GM04504 (cell line): ENCODE measurements around the gene RAB40B.

ENCODE experiments used
- DNase-seq: peaks from one replicate; pipeline ENCODE4 v3.0.0-alpha.2; 2012; ENCODE audit warnings: low read depth

RAB40B gene

GRCh38 chr17:82691714-82692113 is 6.8 kb downstream of the RAB40B start:
- DNase-seq: no peak

- DNase-seq: no peak
Measured at GRCh38 chr17:82690786-82691489, 7.6 kb downstream of the RAB40B start.

DNA sequence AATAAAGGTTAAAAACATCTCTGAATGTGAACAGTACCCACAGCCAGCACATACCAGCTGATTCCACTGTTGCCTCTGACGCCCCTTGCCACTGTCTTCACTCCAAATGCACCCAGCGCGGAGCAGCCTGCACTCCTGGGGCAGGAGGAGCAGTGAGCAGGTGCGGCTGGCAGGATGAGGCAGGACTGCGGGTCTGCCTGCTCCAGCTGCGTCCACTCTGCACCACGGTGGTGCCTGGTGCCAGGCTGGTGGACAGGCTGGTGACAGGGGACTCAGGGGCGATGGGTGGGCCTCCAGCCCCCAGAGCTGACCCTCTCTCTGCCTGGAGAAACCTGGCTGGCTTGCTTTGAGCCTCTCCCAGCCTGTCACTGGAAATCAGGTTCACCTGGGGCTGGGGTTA is 9.4 kb downstream of the RAB40B start:
- no peak for DNase-seq

DNA sequence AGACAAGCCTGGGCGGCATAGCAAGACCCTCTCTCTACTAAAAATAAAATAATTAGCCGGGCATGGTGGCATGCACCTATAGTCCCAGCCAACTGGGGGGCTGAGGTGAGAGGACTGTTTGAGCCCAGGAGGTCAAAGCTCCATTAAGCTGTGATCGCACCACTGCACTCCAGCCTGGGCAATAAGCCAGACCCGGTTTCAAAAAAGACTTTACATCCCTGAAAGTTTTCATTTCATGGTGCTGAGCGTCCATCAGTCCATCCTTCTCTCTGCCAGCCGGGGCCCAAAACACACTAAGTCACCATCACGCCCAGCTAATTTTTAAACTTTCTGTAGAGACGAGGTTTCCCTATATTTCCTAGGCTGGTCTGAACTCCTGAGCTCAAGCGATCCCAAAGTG is 10.6 kb downstream of the RAB40B start:
- no peak for DNase-seq

GRCh38 chr17:82687375-82687861 is 11.1 kb downstream of the RAB40B start:
- DNase-seq: no peak

- no peak for DNase-seq
Measured at GRCh38 chr17:82686366-82687324, 11.9 kb downstream of the RAB40B start.

DNA sequence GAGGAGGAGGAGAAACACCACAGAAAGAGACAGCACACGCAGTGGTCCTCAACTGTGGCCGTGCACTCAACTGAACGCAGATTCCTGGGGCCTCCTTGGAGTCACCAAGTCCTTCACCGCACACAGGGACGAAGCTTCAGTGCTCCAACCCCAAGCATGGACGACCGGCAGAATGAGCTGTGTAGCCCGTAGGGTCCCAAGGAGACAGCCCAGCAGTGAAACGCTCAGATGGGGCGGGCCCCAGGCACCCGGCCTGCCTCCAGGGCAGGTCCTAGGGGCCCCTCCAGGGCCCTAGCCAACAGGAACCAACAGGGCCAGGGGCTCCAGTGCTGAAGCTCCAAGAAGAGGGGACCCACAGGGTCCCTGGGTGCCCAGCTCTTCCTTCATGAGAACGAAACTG is 13.2 kb downstream of the RAB40B start:
- no peak for DNase-seq

GRCh38 chr17:82684228-82684841 is 14.2 kb downstream of the RAB40B start:
- DNase-seq: no peak

GRCh38 chr17:82683534-82683933 is 15.0 kb downstream of the RAB40B start:
- no peak for DNase-seq

- no peak for DNase-seq
Measured at GRCh38 chr17:82681547-82681946, 17.0 kb downstream of the RAB40B start.

DNA sequence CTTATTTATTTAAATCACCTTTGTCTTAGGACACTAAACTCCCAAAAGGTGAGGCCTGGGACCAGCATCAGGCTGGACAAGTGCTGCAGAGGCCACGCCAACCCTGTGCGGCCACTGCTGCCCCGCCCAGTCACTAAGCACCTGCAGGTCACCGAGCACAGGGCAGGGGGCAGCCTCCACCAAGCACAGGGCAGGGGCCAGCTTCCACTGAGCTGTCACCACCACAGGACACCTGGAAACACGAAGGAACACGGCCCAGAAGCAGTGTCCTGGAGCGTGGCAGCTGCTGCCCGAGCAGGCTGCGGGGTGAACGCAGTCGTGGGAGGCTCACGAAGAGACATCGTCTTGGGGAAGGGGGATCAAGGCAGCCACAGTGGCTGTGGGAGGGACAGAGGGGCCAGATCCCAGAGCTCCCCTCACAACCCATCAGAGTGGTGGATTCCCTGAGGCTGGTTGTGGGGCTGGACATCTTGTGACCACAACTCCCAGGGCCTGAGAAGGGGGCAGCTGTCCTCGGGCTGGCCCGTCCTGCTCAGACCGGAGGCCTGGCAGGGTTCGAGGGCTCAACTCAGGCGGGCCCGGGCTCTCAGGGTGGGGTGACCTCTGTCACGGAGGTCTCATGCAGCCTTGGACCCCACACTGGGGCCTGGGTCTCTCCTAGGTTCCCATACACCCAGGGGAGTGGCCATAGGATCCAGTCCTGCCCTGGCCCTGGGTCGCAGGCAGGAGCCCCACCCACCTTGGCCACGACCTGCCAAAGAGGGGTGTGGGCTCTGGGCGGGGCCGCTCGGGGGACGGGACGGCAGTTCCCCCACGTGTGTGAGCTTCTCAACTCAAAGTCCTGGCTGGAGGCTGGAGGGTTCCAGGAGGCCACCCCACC is 18.7 kb downstream of the RAB40B start:
- no peak for DNase-seq

GRCh38 chr17:82678265-82678891 is 20.1 kb downstream of the RAB40B start:
- no peak for DNase-seq

DNA sequence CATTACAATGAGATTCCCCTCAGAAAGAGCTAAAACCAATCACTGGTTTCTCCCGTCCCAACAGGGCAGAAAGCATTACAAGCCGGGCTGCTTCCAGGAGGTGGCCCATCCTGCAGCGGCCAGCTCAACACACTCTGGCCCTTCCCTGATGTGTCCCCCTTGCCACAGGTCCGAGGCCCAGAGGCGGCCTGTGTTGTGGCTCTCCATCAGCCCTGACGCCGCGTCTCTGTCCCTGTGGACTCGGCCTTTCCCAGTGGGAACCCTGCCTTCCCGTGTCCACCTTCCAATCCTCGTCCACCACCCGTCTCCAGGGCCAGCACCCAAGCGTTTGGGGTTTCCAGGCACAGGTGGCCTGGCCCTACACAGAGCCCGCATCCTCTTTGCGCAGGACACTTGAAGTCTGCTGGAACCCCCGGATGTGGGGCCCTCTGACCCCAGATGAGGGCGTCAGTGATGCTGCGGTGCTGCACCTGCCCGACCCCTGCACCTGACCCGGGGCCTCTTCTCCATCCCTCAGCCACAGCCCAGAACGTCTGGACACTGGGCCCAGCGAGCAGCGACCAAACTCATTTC is 21.1 kb downstream of the RAB40B start:
- DNase-seq: no peak

DNA sequence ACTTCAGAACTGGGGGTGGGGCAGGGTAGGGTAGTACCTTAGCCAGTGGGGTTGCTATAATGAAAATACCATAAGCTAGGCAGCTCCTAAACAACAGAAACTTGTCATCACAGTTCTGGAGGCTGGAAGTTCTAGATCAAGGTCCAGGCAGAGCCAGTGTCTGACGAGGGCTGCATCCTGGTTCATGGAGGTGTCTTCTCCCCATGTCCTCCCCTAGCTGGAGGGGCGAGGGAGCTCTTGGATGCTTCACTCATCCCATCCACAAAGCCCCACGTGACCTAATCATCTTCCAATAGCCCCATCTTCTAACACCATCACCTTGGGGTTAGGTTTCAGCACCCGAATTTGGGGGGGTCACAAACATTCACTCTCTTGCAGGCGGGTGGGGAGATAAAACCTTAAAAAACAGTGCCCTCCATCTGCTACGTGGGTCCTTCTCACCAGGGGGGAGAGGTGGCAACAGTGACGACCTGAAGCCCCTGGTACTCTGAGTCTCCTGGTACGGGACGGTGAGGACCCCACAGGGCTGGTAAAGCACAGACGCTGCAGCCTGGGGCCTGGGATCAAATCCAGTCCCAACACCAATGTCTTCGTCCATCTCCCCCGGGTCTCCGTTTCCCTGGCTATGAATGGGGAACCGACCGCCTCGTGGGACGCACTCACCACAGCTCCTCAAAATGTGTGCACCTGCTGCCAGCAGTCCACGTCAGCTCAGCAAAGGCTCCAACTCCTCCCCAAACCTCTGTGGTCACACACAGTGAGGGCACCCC is 22.8 kb downstream of the RAB40B start:
- no peak for DNase-seq

DNA sequence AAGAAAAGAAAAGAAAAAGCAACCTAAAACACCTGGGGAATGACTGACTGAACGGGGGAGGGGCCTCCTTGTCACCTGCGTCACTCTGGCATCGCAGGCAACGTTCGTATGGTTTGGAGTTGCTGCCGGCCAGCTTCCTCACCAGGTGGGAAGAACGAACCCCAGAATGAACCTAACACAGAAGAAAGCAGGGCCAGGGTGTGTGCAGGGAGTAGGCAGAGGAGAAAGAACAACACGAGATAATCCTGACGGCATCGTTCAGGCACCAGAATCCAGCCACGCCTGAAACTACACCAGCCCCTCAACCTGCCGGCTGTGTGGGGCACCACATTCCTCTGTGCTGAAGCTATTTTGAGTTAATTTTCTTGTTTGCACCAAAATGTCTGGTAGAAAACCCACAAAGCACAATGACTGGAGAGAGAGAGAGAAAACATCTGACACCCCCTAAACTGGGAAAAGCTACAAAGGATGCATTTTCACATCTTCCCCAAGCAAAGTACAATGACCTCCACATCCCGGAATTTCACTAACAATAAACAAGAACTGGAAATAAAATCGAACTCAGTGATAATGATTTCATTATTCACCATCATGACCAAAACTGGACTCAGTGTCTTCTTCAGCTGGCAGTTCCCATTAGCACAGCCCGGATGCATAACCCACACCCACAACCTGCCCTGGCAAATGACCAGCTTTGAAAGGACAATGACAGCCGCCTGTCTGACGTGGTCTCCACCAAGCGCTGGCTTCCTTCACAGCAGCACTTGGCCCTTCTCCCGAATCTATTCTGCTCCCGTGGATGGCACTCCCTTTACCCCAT is 23.6 kb downstream of the RAB40B start:
- DNase-seq: no peak

- DNase-seq: no peak
Measured at GRCh38 chr17:82670661-82671450, 27.6 kb downstream of the RAB40B start.

- DNase-seq: no peak
Measured at GRCh38 chr17:82668631-82669099, 29.8 kb downstream of the RAB40B start.

- DNase-seq: no peak
Measured at GRCh38 chr17:82668024-82668630, 30.4 kb downstream of the RAB40B start.
